H9 (cell line): ENCODE results near the gene CACNA1G. TPM values are rescaled to one million over a fixed set of nuclear protein-coding genes. Genes with fewer than 3 reads are reported as not detected.

Experiments
- DNase-seq: peaks from one replicate; pipeline ENCODE4 v3.0.0-alpha.2; 2017
- H2AFZ ChIP-seq: one replicate; pipeline ENCODE4 v1.6.1; 2013; ENCODE audit warnings: mild to moderate bottlenecking, low read length, control low read depth, moderate library complexity
- H2AK5ac ChIP-seq: 2 replicates; pipeline ENCODE4 v1.6.1; 2013; ENCODE audit warnings: low read length, control low read depth, mixed read lengths; ENCODE audit not compliant: insufficient read length
- H2BK120ac ChIP-seq: one replicate; pipeline ENCODE4 v1.6.1; 2013; ENCODE audit warnings: low read depth, mild to moderate bottlenecking, low read length, control low read depth, inconsistent platforms; ENCODE audit not compliant: poor library complexity, severe bottlenecking
- H2BK12ac ChIP-seq: 2 replicates; pipeline ENCODE4 v1.6.1; 2013; ENCODE audit warnings: low read length, control low read depth, mixed read lengths, low read depth; ENCODE audit not compliant: insufficient read length
- H2BK15ac ChIP-seq: 2 replicates; pipeline ENCODE4 v1.6.1; 2013; ENCODE audit warnings: low read depth, low read length, control low read depth
- H2BK20ac ChIP-seq: one replicate; pipeline ENCODE4 v1.6.1; 2013; ENCODE audit warnings: low read depth, mild to moderate bottlenecking, low read length, control low read depth, inconsistent platforms; ENCODE audit not compliant: poor library complexity, severe bottlenecking
- H2BK5ac ChIP-seq: 2 replicates; pipeline ENCODE4 v1.6.1; 2013; ENCODE audit warnings: low read length, control low read depth, mixed read lengths; ENCODE audit not compliant: insufficient read length
- H3K14ac ChIP-seq: 2 replicates; pipeline ENCODE4 v1.6.1; 2013; ENCODE audit warnings: low read length, control low read depth; ENCODE audit not compliant: insufficient read depth
- H3K18ac ChIP-seq: 2 replicates; pipeline ENCODE4 v1.6.1; 2013; ENCODE audit warnings: low read depth, mild to moderate bottlenecking, mixed read lengths, low read length, control low read depth; ENCODE audit not compliant: insufficient read length
- H3K23ac ChIP-seq: 2 replicates; pipeline ENCODE4 v1.6.1; 2013; ENCODE audit warnings: low read length, control low read depth, mixed read lengths, low read depth; ENCODE audit not compliant: insufficient read length
- H3K23me2 ChIP-seq: 2 replicates; pipeline ENCODE4 v1.6.1; 2013; ENCODE audit warnings: low read depth, mild to moderate bottlenecking, mixed read lengths, low read length, control low read depth; ENCODE audit not compliant: insufficient read length, poor library complexity, severe bottlenecking
- H3K27ac ChIP-seq: 2 replicates; pipeline ENCODE4 v1.5.1; 2013; ENCODE audit warnings: low read length, control low read depth, mixed read lengths, low read depth; ENCODE audit not compliant: insufficient read length
- H3K27me3 ChIP-seq: 2 replicates; pipeline ENCODE4 v1.6.1; 2013; ENCODE audit warnings: low read length, control low read depth, inconsistent platforms; ENCODE audit not compliant: insufficient read depth
- H3K4ac ChIP-seq: 2 replicates; pipeline ENCODE4 v1.6.1; 2013; ENCODE audit warnings: low read depth, mild to moderate bottlenecking, control low read depth, inconsistent platforms, low read length, moderate library complexity
- H3K4me1 ChIP-seq: 2 replicates; pipeline ENCODE4 v1.6.1; 2013; ENCODE audit warnings: low read length, control low read depth, inconsistent platforms; ENCODE audit not compliant: insufficient read depth
- H3K4me2 ChIP-seq: 2 replicates; pipeline ENCODE4 v1.6.1; 2013; ENCODE audit warnings: low read length, control low read depth, mixed read lengths; ENCODE audit not compliant: insufficient read length, insufficient read depth
- H3K56ac ChIP-seq: 2 replicates; pipeline ENCODE4 v1.6.1; 2013; ENCODE audit warnings: low read depth, mild to moderate bottlenecking, mixed read lengths, low read length, control low read depth; ENCODE audit not compliant: insufficient read length
- H3K79me1 ChIP-seq: 2 replicates; pipeline ENCODE4 v1.6.1; 2013; ENCODE audit warnings: low read depth, mild to moderate bottlenecking, moderate library complexity, low read length, control low read depth, inconsistent platforms; ENCODE audit not compliant: insufficient read depth, poor library complexity, severe bottlenecking
- H3K79me2 ChIP-seq: 2 replicates; pipeline ENCODE4 v1.6.1; 2013; ENCODE audit warnings: low read length, control low read depth, inconsistent platforms; ENCODE audit not compliant: insufficient read depth
- H3K9ac ChIP-seq: 2 replicates; pipeline ENCODE4 v1.6.1; 2013; ENCODE audit warnings: low read length, control low read depth, mixed read lengths; ENCODE audit not compliant: insufficient read length; ENCODE audit errors: extremely low read depth
- H3K9me3 ChIP-seq: one replicate; pipeline ENCODE4 v1.6.1; 2013; ENCODE audit warnings: low read depth, low read length, inconsistent platforms; ENCODE audit not compliant: control insufficient read depth
- H3T11ph ChIP-seq: one replicate; pipeline ENCODE4 v1.6.1; 2013; ENCODE audit warnings: mild to moderate bottlenecking, low read length, control low read depth, inconsistent platforms
- H4K20me1 ChIP-seq: one replicate; pipeline ENCODE4 v1.6.1; 2013; ENCODE audit not compliant: control insufficient read depth, insufficient read length, insufficient read depth
- H4K5ac ChIP-seq: 2 replicates; pipeline ENCODE4 v1.6.1; 2013; ENCODE audit warnings: low read depth, mild to moderate bottlenecking, mixed read lengths, low read length, control low read depth; ENCODE audit not compliant: insufficient read length
- H4K8ac ChIP-seq: replicated peaks from 2 replicates; pipeline ENCODE4 v1.6.1; 2013; ENCODE audit warnings: low read length, control low read depth, mixed read lengths, low read depth; ENCODE audit not compliant: insufficient read length
- H4K91ac ChIP-seq: 2 replicates; pipeline ENCODE4 v1.6.1; 2013; ENCODE audit warnings: low read depth, mild to moderate bottlenecking, moderate library complexity, mixed read lengths, low read length, control low read depth; ENCODE audit not compliant: insufficient read length
- H3K27ac Mint-ChIP-seq, 3 experiments: 2 replicates in 2 of 3; 3 replicates in 1 of 3; pipeline ENCODE4 v1.8.0; 2020 to 2021; ENCODE audit warnings: mixed read lengths in 3 of 3, mild to moderate bottlenecking in 1 of 3, moderate library complexity in 1 of 3
- H3K27me3 Mint-ChIP-seq: 2 replicates; pipeline ENCODE4 v1.8.0; 2021; ENCODE audit warnings: low read depth, mild to moderate bottlenecking, moderate library complexity, mixed read lengths
- H3K36me3 Mint-ChIP-seq, 3 experiments: 2 replicates in 2 of 3; 3 replicates in 1 of 3; pipeline ENCODE4 v1.8.0; 2020 to 2021; ENCODE audit warnings: low read depth in 3 of 3, mixed read lengths in 3 of 3; ENCODE audit not compliant: insufficient read depth in 1 of 3
- H3K4me1 Mint-ChIP-seq, 2 experiments: 2 replicates each; pipeline ENCODE4 v1.8.0; 2020; ENCODE audit warnings: mixed read lengths in 2 of 2
- H3K4me3 Mint-ChIP-seq, 2 experiments: 2 replicates in 1 of 2; 3 replicates in 1 of 2; pipeline ENCODE4 v1.8.0; 2020 to 2021; ENCODE audit warnings: mild to moderate bottlenecking in 2 of 2, mixed read lengths in 2 of 2, moderate library complexity in 1 of 2
- H3K9me3 Mint-ChIP-seq, 2 experiments: 2 replicates in 1 of 2; 3 replicates in 1 of 2; pipeline ENCODE4 v1.8.0; 2020; ENCODE audit warnings: mild to moderate bottlenecking in 2 of 2, mixed read lengths in 2 of 2, moderate library complexity in 1 of 2
- CTCF ChIP-seq: fragments of 200-600 bp; sonication (generic); conservative IDR thresholded peaks from 3 replicates; pipeline ENCODE4 v1.8.0; 2021; ENCODE audit warnings: antibody characterized with exemption, mild to moderate bottlenecking
- WGBS: extraction: QIAGEN DNeasy Blood & Tissue Kit; methylation state at CpG from one replicate; pipeline ENCODE4 v1.1.7; 2013; ENCODE audit warnings: missing lambda C conversion rate, low lambda C conversion rate, mixed read lengths; ENCODE audit not compliant: insufficient read length; ENCODE audit errors: extremely low coverage; 5-methylcytosine and 5-hydroxymethylcytosine counted together
- total RNA-seq: library from RNA; stranded (reverse); gene quantifications from 2 replicates; pipeline ENCODE4 v1.2.1, GENCODE V29; 2021

CACNA1G gene
- total RNA-seq, 1 experiment from 2014 or later = 1.5 TPM

- WGBS = no CpG with 5 or more reads among the region's 12 CpGs
- Mint-ChIP-seq H3K4me1 (peaks cover 14 to 26% of the 10 kb centered on the region in 2 experiments; a peak in 3 of 4 replicates), H3K36me3 (peaks cover 0 to 5% (median 2%) of the 10 kb centered on the region in 3 experiments; a peak in 2 of 7 replicates), H3K9me3 (no peaks in the 10 kb centered on the region), H3K4me3 (no peak overlapping the region), H3K27ac (no peak overlapping the region), H3K27me3 (peaks cover 16% of the 10 kb centered on the region)
- no peaks in the 10 kb centered on the region for H3K23me2 ChIP-seq
- H2AK5ac ChIP-seq = no peak overlapping the region
- no peak overlapping the region for H2BK12ac ChIP-seq
- H3K23ac ChIP-seq = no peak overlapping the region
- H3K79me2 ChIP-seq = no peaks in the 10 kb centered on the region
- H4K91ac ChIP-seq = no peak overlapping the region
- no peak overlapping the region for H3K56ac ChIP-seq
- no peaks in the 10 kb centered on the region for H4K20me1 ChIP-seq
- no peak for TF ChIP-seq CTCF
- no peak overlapping the region for H3K27ac ChIP-seq
- no peaks in the 10 kb centered on the region for H3K79me1 ChIP-seq
- H2AFZ ChIP-seq = no peak overlapping the region
- no peak overlapping the region for H2BK15ac ChIP-seq
- H2BK120ac ChIP-seq = no peak overlapping the region
- no peak overlapping the region for H3K18ac ChIP-seq
- H3K4me1 ChIP-seq = no peaks in the 10 kb centered on the region
- no peak overlapping the region for H3K9ac ChIP-seq
- no peaks in the 10 kb centered on the region; the same call in 1 of the 2 replicates for H3K27me3 ChIP-seq
- H2BK20ac ChIP-seq = no peak overlapping the region
- no peak overlapping the region for H2BK5ac ChIP-seq
- H4K8ac ChIP-seq = no peak overlapping the region
- no peaks in the 10 kb centered on the region for H3K9me3 ChIP-seq
- H3K4ac ChIP-seq = no peak overlapping the region
- no peak overlapping the region for H3K4me2 ChIP-seq
- H3K14ac ChIP-seq = no peak overlapping the region
- DNase-seq = no peak
- H4K5ac ChIP-seq = no peak overlapping the region
- H3T11ph ChIP-seq = no peak overlapping the region
Measured at GRCh38 chr17:50573866-50574611, 13.5 kb downstream of the CACNA1G start.
